PC-3 (cell line): ENCODE results near the gene TSEN15.

Source experiments
- EZH2 ChIP-seq: fragments of 300-600 bp; sonication (generic); IDR thresholded peaks from one replicate; pipeline ENCODE4 v1.6.1; 2017; ENCODE audit warnings: antibody characterized with exemption, mild to moderate bottlenecking, low read length; ENCODE audit not compliant: unreplicated experiment
- EZH2phosphoT487 ChIP-seq: fragments of 300-600 bp; sonication (generic); IDR thresholded peaks from 2 replicates; pipeline ENCODE4 v1.6.1; 2018; ENCODE audit warnings: mild to moderate bottlenecking, antibody characterized with exemption, low read length, borderline replicate concordance
- TF ChIP-seq, protein P1 (sequence below): fragments of 300-600 bp; sonication (generic); conservative IDR thresholded peaks from 2 replicates; pipeline ENCODE4 v1.5.1; 2017; ENCODE audit warnings: antibody characterized with exemption, low read depth, mild to moderate bottlenecking, low read length

DNA sequence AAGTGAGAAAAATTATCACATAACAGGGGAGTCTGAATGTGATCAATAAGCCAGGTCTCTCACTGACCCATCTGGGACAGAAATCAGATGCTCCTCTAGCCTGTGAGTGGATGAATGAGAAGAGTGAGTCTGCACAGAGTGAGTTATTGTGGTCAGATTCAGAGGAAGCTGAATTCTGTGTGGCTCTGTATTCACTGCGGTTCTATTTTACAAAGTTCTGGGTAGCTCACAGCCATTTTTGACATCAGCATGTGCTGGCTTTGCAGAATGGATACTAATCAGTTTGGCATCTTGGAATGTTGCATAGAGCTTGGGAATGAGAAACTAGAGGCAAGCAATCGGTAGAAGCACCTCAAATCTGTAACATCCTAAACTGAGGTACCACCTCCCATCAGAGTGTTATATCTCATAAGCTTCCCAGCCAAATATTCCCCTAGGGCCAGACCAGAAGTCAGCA, 17.8 kb upstream of the TSEN15 start:
- TF ChIP-seq EZH2phosphoT487 (no peak), EZH2 (no peak)
- TF ChIP-seq, protein P1, sequence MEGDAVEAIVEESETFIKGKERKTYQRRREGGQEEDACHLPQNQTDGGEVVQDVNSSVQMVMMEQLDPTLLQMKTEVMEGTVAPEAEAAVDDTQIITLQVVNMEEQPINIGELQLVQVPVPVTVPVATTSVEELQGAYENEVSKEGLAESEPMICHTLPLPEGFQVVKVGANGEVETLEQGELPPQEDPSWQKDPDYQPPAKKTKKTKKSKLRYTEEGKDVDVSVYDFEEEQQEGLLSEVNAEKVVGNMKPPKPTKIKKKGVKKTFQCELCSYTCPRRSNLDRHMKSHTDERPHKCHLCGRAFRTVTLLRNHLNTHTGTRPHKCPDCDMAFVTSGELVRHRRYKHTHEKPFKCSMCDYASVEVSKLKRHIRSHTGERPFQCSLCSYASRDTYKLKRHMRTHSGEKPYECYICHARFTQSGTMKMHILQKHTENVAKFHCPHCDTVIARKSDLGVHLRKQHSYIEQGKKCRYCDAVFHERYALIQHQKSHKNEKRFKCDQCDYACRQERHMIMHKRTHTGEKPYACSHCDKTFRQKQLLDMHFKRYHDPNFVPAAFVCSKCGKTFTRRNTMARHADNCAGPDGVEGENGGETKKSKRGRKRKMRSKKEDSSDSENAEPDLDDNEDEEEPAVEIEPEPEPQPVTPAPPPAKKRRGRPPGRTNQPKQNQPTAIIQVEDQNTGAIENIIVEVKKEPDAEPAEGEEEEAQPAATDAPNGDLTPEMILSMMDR, result no peak
